Measurements from ENCODE around the gene SLAMF8. TPM values are rescaled to one million over a fixed set of nuclear protein-coding genes. Genes with fewer than 3 reads are reported as not detected.

Gene SLAMF8
- total RNA-seq, 1 donor from 2014 or later: not detected

DNA sequence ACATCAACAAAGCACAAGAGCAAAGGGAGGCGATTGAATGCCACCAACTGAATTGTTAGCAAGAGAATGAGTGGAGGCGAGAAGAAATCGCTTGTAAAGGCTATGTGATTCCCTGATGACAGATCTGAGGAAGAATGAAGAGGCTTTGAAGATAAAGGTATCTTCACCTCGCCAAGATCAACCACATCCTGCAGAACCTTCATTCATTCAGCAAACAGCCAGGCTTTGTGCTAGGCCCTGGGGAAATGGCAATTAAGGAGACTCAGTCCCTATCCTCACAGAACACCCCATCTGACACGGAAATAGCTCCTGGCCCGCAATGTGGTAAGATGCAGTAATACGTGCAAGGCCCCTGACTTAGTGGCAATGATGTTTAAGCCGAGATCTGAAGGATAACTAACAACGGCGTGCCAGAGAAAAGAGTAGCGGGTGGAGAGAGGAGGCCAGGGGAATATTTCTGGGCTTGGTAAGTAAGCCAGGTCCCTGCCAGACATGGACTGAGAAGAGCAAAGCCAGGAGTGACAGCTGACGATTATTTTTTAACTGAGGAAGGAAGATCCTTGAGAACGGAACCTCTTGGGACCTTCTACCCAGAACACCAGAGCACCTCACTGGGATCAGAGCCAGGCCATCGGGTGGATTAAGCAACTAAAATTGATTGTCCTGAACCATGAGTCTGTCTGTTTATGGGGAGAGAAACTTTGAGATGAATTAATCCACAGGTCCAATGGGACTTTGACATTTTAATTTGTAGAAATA is 40.4 kb downstream of the SLAMF8 start:
- Mint-ChIP-seq H3K4me1 (peaks cover 13% of the 10 kb centered on the region), H3K36me3 (no peaks in the 10 kb centered on the region), H3K4me3 (no peak overlapping the region), H3K27me3 (ENCODE audit: low read depth) (peaks cover 11% of the 10 kb centered on the region), H3K27ac (no peak overlapping the region), H3K9me3 (no peaks in the 10 kb centered on the region)
- TF ChIP-seq, protein P1, sequence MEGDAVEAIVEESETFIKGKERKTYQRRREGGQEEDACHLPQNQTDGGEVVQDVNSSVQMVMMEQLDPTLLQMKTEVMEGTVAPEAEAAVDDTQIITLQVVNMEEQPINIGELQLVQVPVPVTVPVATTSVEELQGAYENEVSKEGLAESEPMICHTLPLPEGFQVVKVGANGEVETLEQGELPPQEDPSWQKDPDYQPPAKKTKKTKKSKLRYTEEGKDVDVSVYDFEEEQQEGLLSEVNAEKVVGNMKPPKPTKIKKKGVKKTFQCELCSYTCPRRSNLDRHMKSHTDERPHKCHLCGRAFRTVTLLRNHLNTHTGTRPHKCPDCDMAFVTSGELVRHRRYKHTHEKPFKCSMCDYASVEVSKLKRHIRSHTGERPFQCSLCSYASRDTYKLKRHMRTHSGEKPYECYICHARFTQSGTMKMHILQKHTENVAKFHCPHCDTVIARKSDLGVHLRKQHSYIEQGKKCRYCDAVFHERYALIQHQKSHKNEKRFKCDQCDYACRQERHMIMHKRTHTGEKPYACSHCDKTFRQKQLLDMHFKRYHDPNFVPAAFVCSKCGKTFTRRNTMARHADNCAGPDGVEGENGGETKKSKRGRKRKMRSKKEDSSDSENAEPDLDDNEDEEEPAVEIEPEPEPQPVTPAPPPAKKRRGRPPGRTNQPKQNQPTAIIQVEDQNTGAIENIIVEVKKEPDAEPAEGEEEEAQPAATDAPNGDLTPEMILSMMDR (IDR thresholded peaks at IDR 0.05; ENCODE audit: unreplicated experiment): no peak
- no peak for DNase-seq (ENCODE audit: low spot score in 2 of 2, unreplicated experiment in 2 of 2)

DNA sequence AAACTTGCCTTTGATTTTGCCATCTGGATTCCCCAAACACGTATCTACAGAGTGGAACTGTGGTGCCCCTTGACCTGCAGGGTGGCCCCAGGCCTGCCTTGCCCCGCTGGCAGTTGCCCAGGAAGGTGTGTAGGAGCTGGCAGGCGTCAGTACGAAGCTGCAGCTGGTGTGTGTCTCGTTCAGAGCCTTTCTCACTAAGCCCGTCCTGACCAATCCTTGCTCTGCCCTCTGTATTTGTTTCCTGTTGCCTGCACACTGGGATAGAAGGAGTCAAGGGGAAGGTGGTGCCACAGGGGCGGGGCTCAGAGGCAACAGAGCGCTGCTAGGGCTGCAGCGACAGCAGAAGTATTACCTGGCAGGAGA is 41.0 kb downstream of the SLAMF8 start:
- Mint-ChIP-seq H3K27ac (no peak overlapping the region), H3K4me1 (peaks cover 13% of the 10 kb centered on the region), H3K4me3 (no peak overlapping the region)

DNA sequence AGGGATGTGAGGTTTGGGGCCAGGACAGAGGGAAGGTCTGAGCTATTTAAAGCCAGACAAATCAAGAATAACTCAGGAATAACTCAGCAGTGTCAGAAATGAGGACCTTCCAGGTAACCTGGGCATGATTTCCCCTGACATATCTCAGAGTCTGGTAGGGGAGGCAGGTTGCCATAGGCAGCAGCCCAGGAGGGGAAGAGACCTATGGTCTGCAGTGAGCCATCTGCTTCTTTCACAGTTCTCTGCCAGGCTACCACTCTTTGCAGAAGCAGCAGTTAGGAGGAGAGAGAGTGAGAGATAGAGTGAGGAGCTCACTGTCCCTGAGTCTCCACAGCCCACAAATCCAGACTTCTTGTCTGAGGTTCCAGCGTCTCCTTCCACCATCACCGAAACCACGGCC is 42.1 kb downstream of the SLAMF8 start:
- H3K27ac Mint-ChIP-seq: no peak overlapping the region
- TF ChIP-seq, protein P1 (IDR thresholded peaks at IDR 0.05; ENCODE audit: unreplicated experiment): no peak
- H3K4me1 Mint-ChIP-seq: peaks cover 16% of the 10 kb centered on the region
- no peaks in the 10 kb centered on the region for H3K9me3 Mint-ChIP-seq
- no peak overlapping the region for H3K4me3 Mint-ChIP-seq
- no peaks in the 10 kb centered on the region for H3K36me3 Mint-ChIP-seq
- no peak for DNase-seq (ENCODE audit: low spot score in 2 of 2, unreplicated experiment in 2 of 2)
- H3K27me3 Mint-ChIP-seq (ENCODE audit: low read depth): peaks cover 16% of the 10 kb centered on the region

More for the DNA sequence above, 41.0 kb downstream of the SLAMF8 start:
- Mint-ChIP-seq H3K36me3 (no peaks in the 10 kb centered on the region), H3K9me3 (no peaks in the 10 kb centered on the region), H3K27me3 (ENCODE audit: low read depth) (peaks cover 14% of the 10 kb centered on the region)
- TF ChIP-seq, protein P1 (IDR thresholded peaks at IDR 0.05; ENCODE audit: unreplicated experiment): no peak
- DNase-seq (ENCODE audit: low spot score in 2 of 2, unreplicated experiment in 2 of 2): no peak

DNA sequence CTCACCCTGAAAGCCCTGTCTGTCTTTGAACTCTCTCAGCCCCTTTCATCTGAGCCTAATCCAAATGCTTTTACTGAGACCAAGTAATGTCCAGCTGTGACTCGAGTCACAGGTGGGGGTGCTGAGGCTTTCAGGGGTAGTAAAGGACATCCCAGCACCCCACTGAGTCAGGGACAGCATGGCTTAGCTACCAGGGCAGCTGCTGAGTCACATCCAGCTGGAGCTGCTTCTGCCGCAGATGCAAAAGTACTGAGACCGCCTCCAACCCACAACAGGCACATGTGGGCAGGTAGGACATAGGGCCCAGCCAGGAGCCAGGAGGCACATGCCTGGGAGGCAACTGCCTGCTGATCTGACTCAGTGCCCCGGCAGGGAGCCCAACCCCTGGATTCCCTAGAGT is 42.5 kb downstream of the SLAMF8 start:
- peaks cover 16% of the 10 kb centered on the region for H3K27me3 Mint-ChIP-seq (ENCODE audit: low read depth)
- no peaks in the 10 kb centered on the region for H3K9me3 Mint-ChIP-seq
- no peak overlapping the region for H3K27ac Mint-ChIP-seq
- H3K4me1 Mint-ChIP-seq: peaks cover 16% of the 10 kb centered on the region
- no peaks in the 10 kb centered on the region for H3K36me3 Mint-ChIP-seq
- no peak overlapping the region for H3K4me3 Mint-ChIP-seq
- TF ChIP-seq, protein P1 (IDR thresholded peaks at IDR 0.05; ENCODE audit: unreplicated experiment): no peak
- DNase-seq (ENCODE audit: low spot score in 2 of 2, unreplicated experiment in 2 of 2): no peak

DNA sequence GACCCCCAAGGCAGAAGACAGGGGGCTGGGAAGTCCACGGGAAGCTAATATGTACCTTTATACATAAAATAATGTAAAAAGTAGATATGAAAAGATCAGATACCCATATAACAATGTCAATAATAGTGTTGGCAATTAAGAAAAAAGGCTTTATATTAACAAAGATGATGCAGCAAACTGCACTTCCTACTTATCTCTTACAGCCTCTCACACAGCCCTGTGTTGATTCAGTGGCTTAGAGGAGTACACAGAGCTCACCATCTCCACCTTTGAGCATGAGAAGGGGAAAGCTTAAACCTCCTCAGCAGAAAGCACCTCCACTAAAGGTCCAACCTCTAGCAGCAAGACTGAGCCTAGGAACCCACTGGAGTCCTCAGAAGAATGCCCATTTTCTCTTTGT is 42.9 kb downstream of the SLAMF8 start:
- no peak overlapping the region for H3K4me3 Mint-ChIP-seq
- H3K9me3 Mint-ChIP-seq: no peaks in the 10 kb centered on the region
- TF ChIP-seq, protein P1 (IDR thresholded peaks at IDR 0.05; ENCODE audit: unreplicated experiment): no peak
- H3K27ac Mint-ChIP-seq: no peak overlapping the region
- peaks cover 16% of the 10 kb centered on the region for H3K4me1 Mint-ChIP-seq
- DNase-seq (ENCODE audit: low spot score in 2 of 2, unreplicated experiment in 2 of 2): no peak
- peaks cover 16% of the 10 kb centered on the region for H3K27me3 Mint-ChIP-seq (ENCODE audit: low read depth)
- no peaks in the 10 kb centered on the region for H3K36me3 Mint-ChIP-seq
